HuH-7 (cell line): ENCODE results near the gene BPI.
"Not testable (repeated sequence)": the region's sequence is repeated elsewhere in the genome, so short reads cannot be mapped to it uniquely, and the experiment has no call there.

Experiments used
- DNase-seq: peaks from one replicate; pipeline ENCODE4 v3.0.0; 2011; ENCODE audit warnings: low spot score

BPI gene

DNA sequence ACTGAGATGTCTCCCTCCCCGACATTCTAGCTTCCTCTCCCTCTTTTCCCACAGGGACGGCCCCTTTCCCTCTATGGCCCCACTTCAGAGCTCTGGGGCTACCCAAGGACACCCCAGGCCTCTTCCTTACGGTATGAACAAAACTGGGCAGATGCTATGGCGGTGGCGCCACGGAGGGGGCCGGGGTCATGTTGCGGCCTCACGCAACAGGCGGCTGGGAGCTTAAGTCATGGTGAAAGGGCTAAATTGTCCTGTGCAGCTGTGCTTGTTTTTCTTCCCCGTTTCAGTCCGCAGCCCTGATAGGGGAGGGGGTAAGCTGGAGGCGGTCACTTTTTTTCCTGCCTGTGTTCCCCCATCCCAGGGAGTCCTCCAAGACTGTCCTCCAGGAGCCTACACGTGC lies 25.8 kb upstream of the BPI start:
- no peak for DNase-seq

DNA sequence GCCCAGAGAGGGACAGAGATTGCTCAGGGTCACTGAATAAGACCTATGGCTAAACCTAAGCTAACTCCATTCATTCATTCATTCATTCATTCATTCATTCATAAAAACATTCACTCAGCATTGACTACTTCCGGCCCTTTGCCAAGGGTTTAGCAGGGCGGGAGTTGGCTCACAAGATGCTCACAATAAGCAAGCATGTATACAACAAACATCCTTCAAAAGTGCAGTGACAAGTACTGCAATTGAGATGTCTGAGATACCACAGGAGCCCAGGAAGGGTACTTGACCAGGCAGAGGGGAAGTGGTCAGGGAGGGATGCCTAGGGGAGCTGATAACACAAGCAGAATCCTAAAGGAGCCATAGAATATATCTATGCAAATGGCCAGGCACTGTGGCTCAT lies 25.2 kb upstream of the BPI start:
- no peak for DNase-seq

DNA sequence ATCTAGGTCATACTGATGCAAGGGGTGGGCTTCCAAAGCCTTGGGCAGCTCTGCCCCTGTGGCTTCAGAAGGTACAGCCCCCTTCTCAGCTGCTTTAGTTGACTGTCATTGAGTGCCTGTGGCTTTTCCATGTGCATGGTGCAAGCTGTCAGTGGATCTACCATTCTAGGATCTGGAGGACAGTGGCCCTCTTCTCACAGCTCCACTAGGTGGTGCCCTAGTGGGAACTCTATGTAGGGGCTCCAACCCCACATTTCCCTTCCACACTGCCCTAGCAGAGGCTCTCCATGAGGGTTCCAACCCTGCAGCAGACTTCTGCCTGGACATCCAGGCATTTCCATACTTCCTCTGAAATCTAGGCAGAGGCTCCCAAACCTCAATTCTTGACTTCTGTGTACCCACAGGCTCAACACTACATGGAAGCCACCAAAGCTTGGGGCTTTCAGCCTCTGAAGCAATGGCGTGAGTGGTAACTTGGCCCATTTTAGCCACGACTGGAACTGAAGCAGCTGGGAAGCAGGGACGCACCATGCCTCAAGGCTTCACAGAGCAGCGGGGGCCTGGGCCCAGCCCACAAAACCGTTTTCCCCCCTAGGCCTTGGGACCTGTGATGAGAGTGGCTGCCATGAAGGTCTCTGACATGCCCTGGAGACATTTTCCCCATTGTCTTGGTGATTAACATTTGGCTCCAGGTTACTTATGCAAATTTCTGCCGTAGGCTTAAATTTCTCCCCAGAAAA lies 22.6 kb upstream of the BPI start:
- DNase-seq, result not testable (repeated sequence)

DNA sequence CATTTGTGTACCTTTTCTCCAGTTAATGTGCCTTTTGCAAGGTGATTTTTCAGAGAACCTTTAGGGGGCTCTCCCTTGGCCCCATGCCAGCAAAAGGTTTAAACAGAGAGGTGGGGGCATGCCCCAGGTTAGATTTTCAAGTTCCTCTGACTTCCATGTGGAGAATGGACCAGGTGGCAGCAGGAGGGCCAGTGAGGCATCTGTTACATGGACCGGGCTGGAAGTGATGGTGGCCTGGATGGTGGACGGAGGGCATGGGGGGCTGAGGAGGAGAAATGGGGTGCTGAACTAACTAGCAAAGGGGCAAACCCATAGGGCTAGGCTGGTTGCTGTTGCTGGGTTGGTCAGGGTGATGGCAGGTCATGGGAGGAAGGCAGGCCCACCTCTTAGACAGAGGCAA lies 20.7 kb upstream of the BPI start:
- DNase-seq, result no peak

DNA sequence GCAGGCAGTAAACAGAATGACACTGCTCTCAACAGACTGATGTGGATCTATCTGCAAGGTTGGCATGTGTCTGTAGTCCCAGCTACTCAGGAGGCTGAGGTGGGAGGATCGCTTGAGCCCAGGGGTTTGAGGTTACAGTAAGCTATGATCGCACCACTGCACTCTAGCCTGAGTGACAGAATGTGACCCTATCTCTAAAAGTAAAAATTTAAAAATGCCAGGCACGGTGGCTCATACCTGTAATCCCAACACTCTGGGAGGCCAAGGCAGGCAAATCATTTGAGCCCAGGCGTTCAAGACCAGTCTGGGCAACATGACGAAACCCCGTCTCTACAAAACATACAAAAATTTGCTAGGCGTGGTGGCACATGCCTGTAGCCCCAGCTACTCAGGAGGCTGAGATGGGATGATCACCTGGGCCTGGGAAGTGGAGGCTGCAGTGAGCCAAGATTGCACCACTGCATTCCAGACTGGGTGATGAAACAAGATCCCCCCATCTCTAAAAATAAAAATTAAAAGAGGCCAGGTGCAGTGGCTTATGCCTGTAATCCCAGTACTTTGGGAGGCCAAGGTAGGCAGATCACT lies 19.8 kb upstream of the BPI start:
- not testable (repeated sequence) for DNase-seq

DNA sequence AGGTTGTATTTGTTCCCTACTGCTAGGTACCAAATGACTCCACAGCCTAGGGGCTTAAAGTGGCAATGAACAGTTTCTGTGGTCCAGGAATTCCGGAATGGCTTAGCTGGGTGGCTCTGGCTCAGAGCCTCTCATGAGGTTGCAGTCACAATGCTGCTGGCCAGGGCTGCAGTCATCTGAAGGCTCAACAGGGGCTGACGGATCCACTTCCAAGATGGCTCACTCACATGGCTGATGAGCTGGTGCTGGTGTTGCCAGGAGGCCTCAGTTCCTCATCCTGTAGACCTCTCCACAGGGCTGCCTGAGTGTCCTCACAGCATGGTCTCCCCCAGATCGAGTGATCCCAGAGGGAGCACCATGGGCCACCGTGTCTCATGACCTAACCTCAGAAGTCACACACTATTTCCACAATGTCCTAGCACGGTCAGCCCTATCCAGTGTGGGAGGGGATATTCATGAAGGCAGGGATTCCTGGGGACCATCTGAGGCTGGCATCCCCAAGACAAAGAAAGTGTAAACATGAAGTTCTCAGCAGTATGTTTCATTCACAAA lies 19.0 kb upstream of the BPI start:
- no peak for DNase-seq

DNA sequence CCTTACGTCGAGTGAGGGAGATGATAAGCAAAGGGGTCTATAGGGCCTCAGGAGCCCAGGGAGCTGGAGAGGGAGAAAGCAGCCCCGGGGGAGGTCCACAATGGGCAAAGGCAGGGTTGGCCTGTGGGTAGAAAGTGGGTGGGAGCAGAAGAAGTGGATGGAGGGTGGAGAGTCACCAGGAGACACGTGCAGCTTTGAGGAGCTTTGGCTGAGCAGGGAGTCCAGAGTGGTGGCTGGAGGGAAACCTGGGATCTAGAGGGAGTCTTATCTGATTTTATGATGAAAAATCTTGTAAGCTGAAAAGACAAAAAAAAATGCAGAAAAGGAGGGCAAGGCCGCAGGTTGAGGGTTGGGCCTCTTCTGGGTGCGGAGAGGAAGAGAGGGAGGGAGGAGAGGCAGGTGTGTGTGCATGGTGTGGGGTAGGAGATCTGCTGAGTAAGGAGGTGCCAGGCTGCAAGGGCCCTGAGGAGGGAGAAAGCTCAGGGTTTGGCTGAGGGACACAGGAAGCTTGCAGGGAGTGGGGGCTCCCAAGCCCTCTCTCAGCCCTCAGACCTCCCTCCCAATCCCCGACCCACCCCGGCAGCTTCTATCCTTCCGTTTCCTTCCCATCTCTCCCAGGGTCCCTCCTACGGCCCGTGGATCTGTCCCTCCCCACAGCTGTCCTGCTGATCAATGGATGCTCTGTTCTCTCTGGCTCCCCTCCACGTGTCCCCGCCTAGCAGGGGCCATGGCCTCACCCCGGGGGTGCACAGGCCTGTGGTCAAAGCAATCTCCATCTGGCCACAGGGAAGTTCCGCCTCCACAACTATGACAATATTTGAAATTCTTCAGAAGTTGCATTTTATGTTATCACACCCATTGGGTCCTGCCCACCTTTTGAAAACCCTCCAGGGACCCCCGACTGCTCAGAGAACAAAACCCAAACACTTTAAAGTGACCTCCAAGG lies 17.1 kb upstream of the BPI start:
- no peak for DNase-seq

DNA sequence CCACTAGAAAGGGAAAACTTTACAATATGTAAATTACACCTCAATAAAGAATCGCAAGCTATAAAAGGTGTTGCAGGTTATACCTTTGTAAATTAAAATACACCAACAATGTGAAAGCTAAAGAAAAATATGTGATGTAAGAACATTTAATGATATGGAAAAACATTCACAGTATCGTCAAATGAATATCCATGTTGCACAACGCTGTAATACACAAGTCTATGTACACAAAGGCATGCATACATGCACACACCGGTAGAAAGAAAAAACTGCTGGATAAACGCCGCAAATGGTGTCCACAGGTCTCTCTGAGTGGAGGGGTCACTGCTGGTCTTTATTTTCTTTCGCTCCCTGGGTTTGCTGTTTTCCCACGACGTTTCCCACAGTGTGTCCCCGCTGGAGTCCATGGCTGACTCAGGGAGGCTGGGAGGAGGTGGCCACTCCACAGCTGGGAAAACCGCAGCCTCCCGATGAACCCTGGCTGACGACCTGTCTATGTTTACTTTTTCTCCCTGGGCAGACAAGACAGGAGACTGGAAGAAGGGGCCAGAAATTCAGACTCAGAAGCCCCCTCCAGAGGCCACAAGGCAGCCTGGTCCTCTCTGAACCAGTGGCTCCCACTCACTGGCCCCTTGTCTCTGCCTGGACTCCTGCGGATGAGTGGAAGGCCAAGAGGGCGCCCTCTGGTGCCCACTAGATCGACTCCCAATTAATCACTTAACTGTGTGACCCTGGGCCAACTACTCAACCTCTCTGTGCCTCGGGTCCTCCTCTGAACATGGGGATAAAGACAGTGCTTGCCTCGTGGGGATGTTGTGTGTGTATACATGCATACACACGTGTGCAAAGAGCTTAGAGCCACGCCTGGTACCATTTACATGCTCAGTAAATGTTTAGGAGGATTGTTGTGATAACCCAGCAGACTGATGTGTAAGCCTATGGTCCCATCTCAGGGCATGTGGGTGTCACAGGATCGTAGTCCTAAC lies 12.8 kb upstream of the BPI start:
- peak; percentile 77 for DNase-seq

DNA sequence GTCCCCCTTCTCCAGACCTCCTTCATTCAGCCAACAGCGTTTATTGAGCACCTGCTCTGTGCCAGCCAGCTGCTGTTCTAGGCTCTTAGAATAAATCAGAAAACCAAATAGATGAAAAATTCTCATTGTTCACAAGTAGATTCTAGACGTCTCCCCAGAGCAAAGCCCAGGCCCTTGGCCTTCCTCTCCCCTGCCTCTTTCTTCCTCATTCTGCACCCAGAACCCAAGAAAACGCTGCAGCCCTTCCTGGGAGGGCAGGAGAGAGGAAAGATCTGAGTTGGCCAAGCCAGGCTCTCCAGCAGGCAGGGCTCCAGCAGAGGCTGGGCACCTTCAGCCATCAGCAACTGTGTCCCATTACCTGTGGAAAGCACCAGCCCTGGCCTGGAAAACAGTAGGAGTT lies 12.0 kb upstream of the BPI start:
- no peak for DNase-seq

DNA sequence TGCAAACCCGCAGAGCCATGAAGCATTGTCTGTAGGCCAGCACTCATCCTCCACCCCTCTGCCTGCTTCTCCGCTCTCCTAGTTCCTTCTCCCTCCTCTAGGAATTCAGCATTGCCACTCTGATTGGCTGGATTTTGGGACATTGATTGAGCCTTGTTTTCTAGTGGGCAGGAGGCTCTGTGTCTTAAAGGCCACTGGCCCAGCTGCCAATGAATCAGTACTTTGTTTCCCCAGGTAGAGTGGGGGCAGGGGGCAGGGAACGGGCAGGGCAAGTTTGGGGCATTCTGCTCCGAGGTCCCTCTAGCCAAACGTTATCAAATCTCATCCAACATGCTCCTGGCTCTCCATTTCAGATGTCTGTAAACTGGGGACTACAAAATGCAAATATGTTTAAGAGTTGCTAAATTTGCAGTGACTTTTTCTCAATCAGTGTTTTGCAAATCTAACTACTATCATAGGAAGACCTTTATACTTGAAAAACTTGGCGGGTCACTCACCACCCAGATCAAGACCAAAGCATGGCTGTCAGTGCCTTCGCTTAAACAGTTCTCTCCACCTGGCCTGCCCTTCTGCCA lies 10.4 kb upstream of the BPI start:
- DNase-seq, result no peak

DNA sequence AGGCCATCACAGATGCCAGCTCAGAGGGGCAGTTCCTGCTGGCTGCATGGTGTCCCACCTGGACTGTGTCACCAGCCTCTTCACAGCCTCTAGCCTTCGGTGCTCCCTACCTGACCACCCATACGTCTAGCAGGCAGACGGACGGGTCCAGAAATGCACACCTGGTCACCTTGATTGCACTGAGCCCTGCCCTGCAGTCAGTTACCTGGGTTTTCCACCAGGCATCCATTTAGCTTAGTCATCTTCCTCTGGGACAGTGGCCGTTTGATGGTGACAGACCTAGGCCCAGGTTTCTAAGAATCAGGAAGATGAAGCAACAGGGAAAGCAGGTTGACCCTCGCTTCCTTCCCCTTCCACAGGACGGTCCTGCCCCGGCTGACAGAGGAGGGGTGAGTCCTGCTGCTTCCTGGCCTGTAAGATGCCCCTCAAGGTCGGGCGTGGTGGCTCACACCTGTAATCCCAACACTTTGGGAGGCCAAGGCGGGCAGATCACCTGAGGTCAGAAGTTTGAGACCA lies 9.8 kb upstream of the BPI start:
- DNase-seq, result no peak

DNA sequence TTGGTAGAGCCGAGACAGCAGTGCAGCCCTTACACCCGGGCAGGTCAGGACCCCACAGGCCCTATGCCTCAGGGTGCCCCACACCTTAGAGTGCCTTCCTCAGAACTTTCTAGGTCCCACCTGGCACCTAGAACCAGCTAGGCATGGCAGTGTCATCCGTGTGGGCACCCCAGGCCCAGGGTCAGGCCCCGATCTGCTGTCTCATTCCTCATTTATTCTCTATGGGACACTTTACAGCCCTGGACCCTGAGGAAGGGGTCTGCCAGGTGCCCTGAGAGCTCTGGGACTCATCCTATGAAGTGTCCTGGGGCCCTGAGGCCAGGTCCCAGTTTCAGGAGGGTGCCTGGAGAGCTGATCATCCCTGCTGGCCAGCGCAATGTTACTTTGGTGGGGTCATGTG lies 8.1 kb upstream of the BPI start:
- no peak for DNase-seq

DNA sequence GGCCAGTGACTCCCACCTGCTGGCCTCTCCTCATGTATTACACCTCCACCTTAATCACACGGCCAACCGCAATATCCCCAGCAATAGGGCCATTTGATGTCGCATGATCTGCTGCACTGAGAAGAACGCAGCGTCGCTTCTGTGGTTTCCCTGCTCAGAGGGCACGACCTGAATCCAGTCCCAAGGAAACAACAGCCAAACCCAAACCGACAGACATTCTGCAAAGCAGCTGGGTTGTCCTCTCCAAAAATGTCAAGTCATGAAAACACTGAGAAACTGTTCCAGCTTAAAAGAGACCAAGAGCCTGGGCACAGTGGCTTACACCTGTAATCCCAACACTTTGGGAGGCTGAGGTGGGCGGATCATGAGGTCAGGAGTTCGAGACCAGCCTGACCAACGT lies 7.5 kb upstream of the BPI start:
- no peak for DNase-seq

DNA sequence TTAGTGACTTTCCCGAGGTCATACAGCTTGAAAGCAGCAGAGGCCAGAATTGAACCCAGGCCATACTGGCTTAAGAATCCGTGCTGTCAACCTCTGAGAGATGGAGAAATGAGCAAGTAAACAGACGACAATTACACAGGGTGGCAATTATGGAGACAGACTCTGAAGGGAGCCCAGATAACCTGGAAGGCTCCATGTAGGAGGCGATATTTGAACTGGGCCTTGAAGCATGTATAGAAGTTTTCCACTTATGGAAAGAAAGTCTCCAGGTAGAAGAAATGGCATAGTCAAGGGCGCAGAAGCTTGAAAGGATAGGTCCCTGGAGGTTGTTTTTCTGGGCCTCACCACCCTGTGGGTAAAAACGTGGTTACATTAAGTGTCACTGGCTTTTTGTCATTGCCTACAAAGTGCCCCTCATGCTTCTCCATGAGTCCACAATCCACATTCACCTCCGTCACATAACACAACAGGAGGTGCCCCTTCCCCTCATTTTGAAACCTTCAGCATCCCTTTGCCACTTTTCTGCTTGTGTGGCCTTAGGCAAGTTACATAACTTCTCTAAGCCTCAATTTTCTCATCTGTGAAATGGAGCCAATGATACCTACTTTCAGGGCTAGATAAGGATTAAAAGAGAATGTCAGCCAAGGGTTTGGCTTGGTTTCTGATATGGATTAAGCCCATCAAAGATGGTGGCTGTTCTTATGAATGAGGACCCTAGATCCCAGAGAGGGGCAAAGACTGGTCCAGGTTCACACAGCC lies 5.9 kb upstream of the BPI start:
- no peak for DNase-seq

DNA sequence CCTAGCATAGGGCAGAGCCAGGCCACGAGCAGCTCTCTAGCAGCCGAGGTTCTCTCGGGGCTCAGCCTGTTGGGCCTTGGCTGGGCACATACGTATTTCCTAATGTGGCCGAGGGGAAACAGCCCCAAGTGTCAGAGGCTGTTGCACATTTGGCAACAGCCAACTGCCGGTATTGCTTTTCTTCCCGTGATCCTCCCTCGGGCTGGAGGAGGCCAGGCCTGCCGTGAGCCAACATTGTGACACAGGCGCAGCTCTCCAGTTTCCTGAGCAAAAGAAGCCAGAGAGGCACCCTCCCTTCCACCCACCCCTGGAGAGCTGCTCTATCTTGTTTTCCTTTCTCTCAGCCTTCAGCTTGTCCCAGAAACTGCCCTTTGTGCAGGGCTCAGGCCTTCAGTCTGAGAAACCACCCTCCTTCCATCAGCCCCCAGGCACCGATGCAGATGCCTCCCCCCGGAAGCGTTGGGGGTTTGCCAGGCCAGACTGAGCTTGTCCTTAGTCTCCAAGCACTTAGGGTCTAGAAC lies 5.1 kb upstream of the BPI start:
- no peak for DNase-seq

DNA sequence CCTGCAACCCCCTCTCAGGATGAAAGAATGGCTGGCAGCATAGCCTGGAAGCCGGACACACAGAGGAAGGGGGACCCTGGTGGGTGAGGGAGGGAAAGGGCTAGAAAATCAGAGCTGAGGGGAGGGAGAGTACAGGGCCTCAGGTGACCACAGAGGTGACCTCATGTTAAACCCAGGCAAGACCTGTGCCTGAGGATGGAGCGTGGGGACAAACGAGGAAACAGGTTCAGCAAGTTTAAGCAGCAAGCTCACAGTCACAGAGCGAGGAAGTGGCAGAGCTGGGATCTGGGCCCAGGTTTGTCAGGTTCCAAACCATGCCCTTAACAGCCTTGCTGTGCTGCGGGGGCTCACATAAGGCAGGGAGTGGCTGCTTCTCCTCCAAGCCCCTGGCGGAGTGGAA lies 4.0 kb upstream of the BPI start:
- DNase-seq, result no peak

DNA sequence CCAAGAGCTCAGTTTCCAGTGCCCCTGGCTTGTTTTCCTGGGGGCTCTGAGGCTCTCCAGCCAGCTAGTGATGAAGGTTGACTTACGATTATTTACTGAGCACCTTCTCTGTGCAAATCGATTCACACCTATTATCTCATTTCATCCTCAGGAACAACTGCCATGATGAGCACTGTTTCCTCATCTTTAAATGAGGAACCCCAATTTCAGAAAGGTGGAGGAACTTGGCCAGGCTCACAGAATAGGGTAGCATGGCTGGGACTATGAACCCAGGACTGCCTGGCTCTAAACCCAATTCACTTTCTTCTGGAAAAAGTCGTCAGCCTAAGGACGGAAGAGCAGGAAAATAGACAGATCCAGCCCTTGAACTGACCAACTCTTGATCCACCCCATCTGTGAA lies 3.5 kb upstream of the BPI start:
- no peak for DNase-seq

DNA sequence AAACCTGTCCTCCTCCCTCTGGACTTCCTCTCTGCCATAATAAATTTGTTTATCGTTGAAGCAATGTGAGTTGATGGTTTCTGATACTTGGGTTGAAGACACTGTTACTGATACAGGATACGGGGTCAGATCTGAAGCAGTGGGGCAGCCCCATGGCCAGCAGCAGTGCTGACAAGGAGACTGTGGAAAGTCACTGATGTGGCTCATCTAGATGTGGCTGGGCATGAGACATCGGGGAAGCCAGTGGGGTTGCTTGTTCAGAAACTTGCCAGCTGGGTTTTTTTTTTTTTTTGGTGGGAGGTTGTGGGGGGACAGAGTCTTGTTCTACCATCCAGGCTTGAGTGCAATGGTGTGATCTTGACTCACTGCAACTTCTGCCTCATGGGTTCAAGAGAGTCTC lies 2.6 kb upstream of the BPI start:
- DNase-seq, result no peak

DNA sequence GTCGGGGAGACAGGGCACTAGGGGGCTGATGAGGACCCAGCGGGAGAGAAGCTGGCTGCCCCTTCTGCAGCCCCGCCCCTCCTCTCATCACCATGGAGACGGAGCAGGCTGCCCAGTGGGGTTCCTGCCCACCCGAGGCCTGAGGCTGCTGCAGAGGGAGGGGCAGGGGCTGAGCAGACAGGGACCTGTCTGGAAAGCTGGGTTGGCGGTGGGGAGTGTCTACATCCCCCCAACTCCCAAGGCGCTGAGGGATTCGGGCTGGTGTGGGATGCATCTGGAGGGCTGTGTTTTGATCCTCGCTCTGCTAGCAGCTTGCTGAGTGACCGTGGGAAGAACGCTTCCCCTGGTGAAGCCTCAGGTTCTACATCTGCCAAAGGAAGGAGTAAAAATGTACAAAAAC lies 1.2 kb upstream of the BPI start:
- DNase-seq, result no peak

DNA sequence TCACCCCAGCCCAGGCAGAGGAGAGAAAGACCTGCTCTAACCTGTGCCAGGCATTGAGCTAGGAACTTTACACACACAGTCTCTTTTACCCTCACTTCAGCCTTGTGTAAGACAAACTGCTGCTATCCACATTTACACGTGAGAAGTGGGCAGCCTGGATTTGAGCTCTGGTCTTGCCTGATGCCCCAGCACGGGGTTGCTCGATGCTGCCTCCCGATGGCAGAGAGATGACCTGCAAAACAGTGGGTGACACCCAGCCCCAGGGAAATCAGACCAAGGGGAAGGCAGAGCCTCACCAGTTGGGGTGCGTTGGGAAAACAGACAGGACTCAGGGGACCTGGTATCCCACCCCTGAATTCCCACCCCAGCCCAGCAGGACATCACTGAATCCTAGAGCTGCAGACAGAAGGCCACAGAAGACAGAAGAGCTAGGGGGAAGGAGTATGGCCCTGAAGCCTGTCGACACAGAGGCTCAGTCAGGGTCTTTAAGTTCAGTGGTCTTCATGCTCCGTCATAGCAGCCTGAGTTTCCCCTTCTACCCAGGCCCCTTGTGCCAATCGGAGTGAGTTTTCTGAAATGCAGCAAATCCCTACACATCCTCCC lies 990 bp downstream of the BPI start:
- DNase-seq, result peak; percentile 58
